Myocyte (in vitro differentiated cells): Measurements from ENCODE around the gene MTFMT. TPM values are rescaled to one million over a fixed set of nuclear protein-coding genes. Genes with fewer than 3 reads are reported as not detected.
"Not testable (repeated sequence)": the region's sequence is repeated elsewhere in the genome, so short reads cannot be mapped to it uniquely, and the experiment has no call there.

Source experiments
- DNase-seq: peaks from one replicate; pipeline ENCODE4 v3.0.0-alpha.2; 2012; ENCODE audit warnings: low read depth
- polyA plus RNA-seq: library from polyadenylated mRNA; unstranded; fragments of >200 nt; gene quantifications from one replicate; pipeline ENCODE4 v1.2.1, GENCODE V29; 2012; ENCODE audit warnings: missing spikeins
- total RNA-seq: library from RNA; depleted of rRNA; stranded (reverse); fragments of >200 nt; gene quantifications from 2 replicates; pipeline ENCODE4 v1.2.3, GENCODE V29; 2014

MTFMT gene
- total RNA-seq = 24.8 and 30.2 TPM in 2 replicates
- polyA plus RNA-seq = 9.9 TPM

DNA sequence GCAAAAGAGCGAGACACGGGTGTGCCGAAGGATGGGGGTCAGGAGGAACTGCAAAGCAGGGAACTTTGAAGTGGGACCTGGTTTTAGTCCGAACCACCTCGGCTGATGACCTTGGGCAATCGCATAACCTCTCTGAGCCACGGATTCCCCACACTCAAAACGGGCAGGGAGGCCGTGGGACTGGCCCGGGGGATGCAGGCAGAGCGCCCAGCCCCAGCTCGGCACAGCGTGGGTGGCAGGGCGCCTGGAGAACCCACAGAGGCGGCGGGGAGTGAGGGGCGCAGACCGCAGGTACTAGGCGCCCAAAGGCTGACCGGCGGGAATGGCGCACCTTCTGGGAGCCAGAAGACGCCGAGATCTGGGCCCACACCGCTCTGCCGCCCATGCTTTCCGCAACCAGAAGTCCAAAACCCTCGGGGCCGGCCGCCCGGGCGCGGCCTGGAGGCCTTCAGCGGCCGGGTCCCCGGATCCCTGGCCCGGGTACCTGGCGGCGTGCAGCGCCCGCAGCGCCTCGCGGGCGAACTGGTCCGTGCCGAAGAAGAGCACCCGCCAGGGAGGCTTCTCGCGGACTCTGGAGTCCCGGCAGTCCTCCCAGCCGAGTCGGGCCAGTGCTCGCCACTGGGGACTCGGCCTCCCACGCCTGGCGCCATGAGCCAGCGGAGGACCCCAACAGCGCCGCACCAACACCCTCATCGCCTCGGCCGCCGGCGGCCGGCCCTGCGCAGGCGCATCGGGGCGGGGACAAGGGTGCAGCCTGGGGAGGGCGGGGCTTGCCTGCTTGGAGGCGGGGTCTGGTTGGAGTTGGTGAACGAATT, at the start of gene MTFMT:
Gene MTFMT, minus strand, starts transcription at position 719 of the 815 bp plus-strand sequence. Its CDS starts 26 bp downstream, at position 693.
- DNase-seq = peak; percentile 90

DNA sequence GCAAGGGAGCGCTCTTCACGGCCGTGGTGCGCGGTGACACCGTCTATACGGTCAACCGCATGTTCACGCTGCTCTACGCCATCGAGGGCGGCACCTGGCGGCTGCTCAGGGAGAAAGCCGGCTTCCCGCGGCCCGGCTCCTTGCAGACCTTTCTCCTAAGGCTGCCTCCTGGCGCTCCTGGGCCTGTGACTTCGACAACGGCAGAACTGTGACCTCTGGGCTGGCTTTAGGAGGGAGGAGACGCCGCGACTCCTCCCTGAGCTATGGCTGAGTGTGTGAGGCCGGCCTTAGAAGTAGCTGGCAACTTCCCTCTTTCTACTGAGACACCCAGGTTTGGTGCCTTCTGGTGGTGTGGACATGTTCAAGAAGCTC, 48.5 kb upstream of the MTFMT start:
- DNase-seq = no peak

- no peak for DNase-seq
Observed at GRCh38 chr15:65077291-65077980, 48.0 kb upstream of the MTFMT start.

GRCh38 chr15:65076486-65077290, 47.2 kb upstream of the MTFMT start, which contains the start of gene KBTBD13:
Gene KBTBD13, plus strand, starts transcription at chr15:65076746. Its CDS starts 70 bp downstream, at chr15:65076816.
- DNase-seq = peak; percentile 35

DNA sequence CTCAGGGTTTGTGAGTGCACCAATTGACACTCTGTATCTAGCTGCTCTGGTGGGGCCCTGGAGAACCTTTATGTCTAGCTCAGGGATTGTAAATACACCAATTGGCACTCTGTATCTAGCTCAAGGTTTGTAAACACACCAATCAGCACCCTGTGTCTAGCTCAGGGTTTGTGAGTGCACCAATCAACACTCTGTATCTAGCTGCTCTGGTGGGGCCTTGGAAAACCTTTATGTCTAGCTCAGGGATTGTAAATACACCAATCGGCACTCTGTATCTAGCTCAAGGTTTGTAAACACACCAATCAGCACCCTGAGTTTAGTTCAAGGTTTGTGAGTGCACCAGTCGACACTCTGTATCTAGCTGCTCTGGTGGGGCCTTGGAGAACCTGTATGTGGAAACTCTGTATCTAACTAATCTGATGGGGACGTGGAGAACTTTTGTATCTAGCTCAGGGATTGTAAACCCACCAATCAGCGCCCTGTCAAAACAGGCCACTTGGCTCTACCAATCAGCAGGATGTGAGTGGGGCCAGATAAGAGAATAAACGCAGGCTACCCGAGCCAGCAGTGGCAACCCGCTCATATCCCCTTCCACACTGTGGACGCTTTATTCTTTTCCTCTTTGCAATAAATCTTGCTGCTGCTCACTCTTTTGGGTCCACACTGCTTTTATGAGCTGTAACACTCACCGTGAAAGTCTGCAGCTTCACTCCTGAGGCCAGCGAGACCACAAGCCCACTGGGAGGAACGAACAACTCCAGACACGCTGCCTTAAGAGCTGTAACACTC, 46.4 kb upstream of the MTFMT start:
- not testable (repeated sequence) for DNase-seq

DNA sequence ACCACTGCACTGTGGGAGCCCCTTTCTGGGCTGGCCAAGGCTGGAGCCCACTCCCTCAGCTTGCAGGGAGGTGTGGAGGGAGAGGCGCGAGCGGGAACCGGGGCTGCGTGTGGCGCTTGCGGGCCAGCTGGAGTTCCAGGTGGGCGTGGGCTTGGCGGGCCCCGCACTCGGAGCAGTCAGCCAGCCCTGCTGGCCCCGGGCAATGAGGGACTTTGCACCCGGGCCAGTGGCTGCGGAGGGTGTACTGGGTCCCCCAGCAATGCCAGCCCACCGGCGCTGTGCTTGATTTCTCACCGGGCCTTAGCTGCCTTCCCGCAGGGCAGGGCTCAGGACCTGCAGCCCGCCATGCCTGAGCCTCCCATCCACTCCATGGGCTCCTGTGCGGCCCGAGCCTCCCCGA, 45.5 kb upstream of the MTFMT start:
- not testable (repeated sequence) for DNase-seq

DNA sequence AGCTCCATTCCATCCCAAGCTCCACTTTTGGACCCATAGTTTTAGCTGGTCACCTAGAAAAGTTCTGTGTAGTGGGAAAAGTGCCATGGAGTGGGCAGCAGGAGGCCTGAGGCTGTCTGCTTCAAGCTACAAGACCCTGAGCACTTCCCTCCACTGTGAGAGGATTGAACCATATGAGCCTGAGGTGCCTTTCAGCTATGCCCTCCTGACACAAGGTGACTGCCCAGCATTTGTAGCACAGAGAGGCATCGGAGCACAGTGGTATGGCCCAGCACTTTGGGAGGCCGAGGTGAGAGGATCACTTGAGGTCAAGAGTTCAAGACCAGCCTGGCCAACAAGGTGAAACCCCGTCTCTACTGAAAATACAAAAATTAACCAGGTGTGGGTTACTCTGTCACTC, 43.2 kb upstream of the MTFMT start:
- DNase-seq = no peak

DNA sequence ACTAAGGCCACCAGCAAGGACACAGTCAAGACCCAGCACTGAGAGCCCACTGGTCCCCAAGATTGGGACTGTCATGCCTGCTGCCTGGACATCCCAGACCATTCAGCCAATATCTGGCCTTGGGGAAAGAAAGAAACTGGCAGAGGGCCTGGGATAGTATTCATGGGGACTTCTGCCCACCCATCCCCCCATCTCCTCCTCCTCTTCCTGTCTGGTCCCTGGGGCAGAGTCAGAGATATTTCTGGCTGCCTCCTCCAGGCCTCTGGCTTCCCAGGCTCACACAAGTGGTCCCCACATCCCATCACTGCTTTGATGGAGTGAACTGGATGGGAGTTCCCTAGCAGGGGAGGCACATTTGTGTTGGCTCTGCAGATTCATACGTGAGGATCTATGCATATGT, 42.6 kb upstream of the MTFMT start:
- DNase-seq = no peak

DNA sequence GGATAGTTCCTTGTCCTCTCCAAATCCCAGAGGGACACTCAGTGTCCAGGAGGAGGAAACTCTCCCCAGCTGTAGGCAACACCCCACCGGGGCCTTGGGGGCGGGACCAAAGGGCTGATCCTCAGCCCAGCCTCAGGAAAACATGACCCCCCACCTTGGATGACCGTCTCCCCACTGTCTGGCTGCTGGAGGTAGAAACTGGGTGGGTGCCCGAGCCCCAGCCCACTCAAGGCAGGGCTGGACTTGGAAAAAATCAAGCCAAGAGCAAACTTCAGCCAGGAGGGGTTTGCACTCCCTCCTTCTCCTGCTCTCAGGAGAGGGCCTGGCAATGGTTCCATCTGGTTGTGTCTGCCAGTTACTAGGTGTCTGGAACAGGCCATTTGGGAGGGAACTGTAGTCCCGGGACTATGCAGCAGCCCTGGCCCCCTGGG, 42.0 kb upstream of the MTFMT start:
- no peak for DNase-seq

GRCh38 chr15:65069779-65070546, 40.5 kb upstream of the MTFMT start:
- DNase-seq = no peak

DNA sequence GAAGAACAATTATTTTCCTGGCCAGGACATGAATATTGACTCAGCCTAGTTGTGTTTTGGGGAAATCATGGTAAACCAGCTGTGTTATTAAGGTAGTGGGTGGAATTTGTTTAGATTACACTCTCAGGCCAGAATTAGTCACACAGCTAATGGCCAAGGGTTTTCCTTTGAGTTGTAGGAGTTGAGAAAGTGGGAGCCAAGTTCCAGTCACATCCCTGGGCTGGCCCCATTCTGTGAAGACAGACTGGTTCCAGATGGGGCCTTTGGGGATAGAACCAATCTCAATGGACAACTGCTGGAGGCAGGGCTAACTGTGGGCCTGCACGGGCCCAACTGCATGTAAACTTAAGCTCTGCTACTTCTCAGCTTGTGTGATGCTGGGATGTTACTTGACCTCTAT, 39.7 kb upstream of the MTFMT start:
- no peak for DNase-seq

DNA sequence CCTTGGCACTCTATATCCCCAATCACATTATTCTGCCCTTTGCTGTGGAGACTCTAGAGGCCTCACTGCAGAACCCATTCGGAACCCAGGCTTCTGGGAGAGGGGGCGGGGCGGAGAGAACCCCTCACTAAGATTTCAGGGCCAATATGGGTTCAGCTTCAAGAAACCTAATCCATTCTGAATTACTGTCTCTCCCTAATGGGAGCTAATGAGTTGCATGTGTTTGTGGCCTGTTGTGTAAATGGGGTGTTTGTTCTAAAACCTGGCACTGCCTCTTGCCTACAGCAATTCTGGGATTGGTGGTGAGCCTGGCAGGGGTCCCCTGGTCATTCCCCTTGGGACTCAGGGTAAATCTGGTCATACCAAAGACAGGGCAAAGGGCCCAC, 39.0 kb upstream of the MTFMT start:
- no peak for DNase-seq

GRCh38 chr15:65067645-65068402, 38.4 kb upstream of the MTFMT start, which contains the start of gene RASL12:
Gene RASL12, minus strand, starts transcription at chr15:65067991. Its CDS starts 156 bp downstream, at chr15:65067835.
- no peak for DNase-seq

- no peak for DNase-seq
Observed at GRCh38 chr15:65067317-65067644, 37.8 kb upstream of the MTFMT start.

DNA sequence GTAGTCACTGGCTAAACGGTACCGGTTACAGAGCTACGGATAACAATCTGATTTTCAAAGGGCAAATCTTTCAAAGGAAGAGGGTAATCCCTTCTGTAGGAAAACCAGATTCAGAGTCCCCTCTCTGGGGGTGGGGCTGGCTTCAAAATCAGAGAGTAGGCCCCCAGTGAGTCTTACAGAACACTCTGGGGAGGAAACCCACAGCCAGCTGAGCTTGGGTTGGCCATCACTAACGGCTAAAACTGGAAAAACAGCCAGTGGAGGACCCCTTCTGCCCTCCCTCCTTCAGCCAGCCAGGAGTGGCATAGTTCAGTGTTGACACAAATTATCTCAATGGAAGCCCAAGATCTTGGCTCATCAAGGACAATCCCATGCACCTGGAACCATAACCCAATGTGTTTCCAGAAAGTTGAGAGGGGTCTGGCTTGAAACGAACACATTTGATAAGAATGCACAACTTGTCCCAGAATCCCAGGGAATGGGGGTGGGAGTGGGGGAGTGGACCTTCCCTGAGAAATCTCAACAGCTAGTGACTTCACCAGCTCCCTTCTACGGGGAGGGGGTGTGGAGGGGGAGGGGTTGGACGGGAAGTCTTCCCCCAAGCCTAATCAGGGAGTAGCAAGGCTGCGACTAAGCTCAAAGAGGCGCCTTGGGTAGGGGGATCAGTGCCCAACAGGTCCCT, 37.3 kb upstream of the MTFMT start:
- DNase-seq = no peak

DNA sequence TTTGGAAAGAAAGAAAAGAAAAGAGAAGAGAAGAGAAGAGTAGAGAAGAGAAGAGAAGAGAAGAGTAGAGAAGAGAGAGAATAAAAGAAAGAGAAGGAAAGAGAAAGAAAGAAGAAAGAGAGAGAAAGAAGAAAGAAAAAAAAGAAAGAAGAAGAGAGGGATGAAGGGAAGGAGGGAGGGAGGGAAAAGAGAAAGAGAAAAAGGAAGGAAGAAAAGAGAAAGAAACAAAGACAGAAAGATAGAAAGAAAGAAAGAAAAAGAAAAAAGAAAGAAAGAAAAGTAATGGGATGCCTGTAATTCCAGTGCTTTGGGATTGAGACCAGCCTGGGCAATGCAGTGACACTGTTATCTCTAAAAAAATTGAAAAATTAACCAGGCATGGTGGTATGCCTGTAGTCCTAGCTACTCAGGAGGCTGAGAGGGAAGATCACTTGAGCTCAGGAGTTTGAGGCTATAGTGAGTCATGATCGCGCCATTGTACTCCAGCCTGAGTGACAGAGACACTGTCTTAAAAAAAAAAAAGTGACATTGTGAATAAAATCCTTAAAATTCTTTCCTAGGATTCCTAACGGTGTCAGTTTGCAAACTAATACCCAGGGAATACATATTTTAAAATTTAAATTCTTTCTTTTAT, 36.7 kb upstream of the MTFMT start:
- DNase-seq = no peak

- peak; percentile 52 for DNase-seq
Observed at GRCh38 chr15:65062726-65063125, 33.3 kb upstream of the MTFMT start.

DNA sequence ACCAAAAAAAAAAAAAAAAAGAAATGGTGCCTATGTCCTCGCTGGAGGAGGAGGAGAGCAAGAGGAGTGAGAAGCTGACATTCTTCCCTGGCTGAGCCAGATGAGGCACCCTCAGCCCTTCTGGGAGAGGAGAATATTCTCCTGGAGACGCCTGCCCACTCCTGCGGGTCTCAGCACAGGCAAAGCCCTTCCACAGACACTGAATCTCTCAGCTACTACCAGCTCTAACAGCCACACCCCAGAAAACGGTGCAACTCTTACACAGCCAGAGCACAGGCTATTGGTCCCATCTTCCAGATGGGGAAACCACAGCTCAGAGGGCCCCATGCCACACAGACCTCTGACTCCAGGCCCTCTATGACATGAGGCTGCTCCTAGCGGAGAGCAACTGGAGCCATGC, 32.6 kb upstream of the MTFMT start:
- no peak for DNase-seq
